ENCODE measurements around the gene ECI1.

ECI1 gene

GRCh38 chr16:2196162-2196980, 55.0 kb downstream of the ECI1 start, which contains the start of gene CASKIN1:
CASKIN1 (minus strand) TSS chr16:2196605; CDS start chr16:2196432, 173 bp downstream.
- no peak for DNase-seq (ENCODE audit: low read depth in 2 of 2)

GRCh38 chr16:2195322-2196161, 55.8 kb downstream of the ECI1 start:
- no peak for DNase-seq (ENCODE audit: low read depth in 2 of 2)

GRCh38 chr16:2194852-2195321, 56.5 kb downstream of the ECI1 start:
- no peak for DNase-seq (ENCODE audit: low read depth in 2 of 2)

GRCh38 chr16:2194166-2194834, 57.1 kb downstream of the ECI1 start:
- no peak for DNase-seq (ENCODE audit: low read depth in 2 of 2)

- DNase-seq (ENCODE audit: low read depth in 2 of 2), result no peak
These were observed 60.0 kb downstream of the ECI1 start for GRCh38 chr16:2191446-2191706.

GRCh38 chr16:2190659-2191445, 60.5 kb downstream of the ECI1 start:
- no peak for DNase-seq (ENCODE audit: low read depth in 2 of 2)

GRCh38 chr16:2190002-2190658, 61.3 kb downstream of the ECI1 start:
- no peak for DNase-seq (ENCODE audit: low read depth in 2 of 2)

Measured in stimulated activated CD4-positive, alpha-beta T cell treated with anti-CD3 and anti-CD28 coated beads, Interleukin-4, amount 100 ng/mL, for 48 hours (primary cell).